ENCODE data around the gene PADI3.

PADI3 gene

DNA sequence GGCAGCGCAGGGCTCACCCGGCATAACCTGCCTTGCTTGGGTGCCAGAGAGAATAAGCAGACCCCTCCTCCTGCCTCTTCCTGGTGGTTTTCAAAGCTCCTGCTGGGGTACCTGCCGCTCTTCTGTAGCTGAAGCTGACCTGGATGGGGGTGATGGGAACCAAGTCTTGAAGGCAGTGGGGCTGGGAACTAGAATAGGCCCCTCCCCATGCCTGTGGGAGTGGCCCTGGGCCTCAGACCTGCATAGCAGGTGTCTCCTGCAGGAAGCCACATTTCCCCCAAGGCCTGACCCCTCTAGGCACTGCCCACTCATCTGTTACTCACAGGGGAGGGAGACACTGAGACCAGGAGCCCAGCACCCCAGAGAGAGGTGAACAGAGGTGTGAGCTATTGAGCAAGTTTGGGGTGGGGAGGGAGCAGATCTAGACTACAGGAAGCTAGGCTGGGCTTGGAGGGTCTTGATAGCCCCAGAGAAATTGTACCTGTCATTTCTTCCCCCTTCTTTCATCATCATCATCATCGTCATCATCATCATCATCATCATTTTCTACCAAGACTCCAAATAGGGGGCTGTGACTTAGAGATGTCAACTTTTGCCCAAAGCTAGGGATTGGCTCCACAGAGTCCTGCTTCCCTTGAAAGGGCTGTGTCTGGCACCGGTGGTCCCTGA, 33.9 kb upstream of the PADI3 start:
- DNase-seq (ENCODE audit: low read depth in 2 of 3, low spot score in 2 of 3) = no peak

DNA sequence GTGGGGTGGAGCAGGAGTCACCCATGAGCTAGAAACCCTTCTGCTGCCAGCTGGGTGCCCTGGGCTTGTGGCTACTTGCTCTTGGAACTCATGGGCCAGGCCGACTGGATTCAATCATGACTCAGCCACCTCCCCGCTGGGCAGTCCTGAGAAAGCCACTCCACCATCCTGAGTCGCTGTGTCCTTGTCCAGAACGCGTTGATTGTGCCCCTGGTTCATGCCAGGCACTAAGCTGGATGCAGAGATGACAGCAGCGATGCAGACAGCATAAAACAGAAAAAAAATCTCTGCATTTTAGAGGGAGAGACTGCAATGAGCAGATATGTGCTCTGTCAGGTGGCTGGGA, 33.4 kb upstream of the PADI3 start:
- DNase-seq (ENCODE audit: low read depth in 2 of 3, low spot score in 2 of 3) = no peak

DNA sequence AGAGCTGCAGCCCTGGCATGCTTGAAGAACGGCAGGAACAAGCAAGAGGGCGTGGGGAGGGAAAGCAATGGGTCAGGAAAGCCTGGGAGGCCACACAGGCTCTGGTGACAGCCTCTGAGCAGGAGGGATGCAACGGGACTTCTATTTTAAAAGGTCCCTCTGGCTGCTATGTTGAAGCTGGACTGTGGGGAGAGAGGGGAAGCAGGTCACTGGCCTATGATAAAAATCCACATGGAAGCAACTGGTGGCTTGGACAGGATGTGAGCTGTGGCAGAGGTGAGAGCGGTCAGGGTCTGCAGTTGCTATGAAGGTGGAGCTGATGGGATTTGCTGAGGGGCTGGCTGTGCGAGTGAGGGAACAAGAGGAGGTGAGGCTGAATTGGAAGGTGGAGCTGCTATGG, 32.8 kb upstream of the PADI3 start:
- DNase-seq (ENCODE audit: low read depth in 2 of 3, low spot score in 2 of 3) = no peak

DNA sequence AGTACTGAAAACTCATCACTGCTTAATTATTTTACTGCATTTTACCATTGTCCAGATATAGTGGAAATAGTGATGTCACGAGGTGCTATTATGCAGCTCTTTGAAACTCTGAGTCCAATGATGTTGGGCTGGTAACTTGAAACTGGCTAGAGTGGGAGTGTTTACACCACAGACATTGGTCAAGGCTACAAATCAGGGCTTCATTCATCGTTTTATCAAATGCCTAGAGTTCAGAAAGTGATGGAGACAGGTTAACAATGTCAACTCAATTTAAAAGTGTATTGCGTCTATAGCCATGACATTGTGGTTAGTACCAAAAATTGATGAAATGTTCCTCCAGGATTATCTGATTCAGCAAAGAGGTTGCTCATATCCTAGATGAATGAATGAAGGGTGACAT, 31.3 kb upstream of the PADI3 start:
- DNase-seq (ENCODE audit: low read depth in 2 of 3, low spot score in 2 of 3) = no peak

DNA sequence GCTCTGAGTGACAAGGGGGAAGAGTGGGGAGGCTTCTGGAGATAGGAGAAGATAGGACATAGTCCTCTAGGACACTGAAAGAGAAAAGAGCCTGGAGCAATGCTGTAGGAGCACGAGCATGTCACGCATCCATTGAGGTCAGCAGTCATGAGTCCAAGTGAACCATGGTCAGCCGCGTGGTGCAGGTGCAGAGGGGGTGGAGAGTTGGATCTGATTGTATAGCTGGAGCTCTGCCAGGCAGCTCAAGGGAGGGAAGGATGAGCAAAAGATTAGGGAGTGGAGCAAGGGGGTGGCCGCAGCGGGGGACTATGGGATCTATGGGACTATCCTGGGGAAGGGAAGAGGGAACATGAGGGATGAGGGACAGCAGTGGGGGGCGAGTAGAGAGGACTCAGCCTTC, 30.0 kb upstream of the PADI3 start:
- no peak for DNase-seq (ENCODE audit: low read depth in 2 of 3, low spot score in 2 of 3)

DNA sequence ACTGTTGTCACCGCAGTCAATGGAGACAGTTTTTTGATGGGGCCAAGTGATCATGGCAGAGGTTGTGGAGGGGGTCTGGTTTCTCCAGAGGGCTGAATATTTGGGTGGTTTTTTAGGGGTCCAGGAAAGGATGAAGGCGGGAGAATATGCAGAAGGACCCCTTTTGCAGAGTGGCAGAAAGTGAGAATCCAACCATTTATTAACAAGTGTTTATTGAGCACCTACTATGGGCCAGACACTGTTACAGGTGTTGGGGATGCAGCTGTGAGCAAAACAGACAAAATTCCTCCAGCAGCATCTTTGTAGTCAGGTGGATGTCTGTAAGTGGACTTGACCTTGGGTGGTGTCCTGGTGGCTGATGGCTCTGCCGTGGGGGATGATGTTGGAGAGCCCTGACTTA, 28.6 kb upstream of the PADI3 start:
- no peak for DNase-seq (ENCODE audit: low read depth in 2 of 3, low spot score in 2 of 3)

DNA sequence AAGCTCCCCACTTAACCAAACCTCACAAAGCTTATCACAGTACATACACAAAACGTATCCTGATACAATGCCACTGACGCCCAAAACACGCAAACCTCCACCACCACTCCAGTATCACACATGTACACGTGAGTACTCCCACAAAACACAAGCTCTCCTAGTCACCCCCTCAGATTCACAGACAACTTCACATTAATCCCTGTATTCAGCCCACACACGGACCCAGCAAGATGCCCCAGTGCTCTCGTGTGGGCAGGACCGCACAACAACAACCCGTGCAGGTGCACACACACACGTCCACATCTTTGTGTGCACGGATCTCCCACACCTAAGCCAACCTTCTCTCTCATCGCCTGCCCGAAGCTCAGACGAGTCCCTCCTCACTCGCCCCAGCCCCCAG, 26.3 kb upstream of the PADI3 start:
- no peak for DNase-seq (ENCODE audit: low read depth in 2 of 3, low spot score in 2 of 3)

DNA sequence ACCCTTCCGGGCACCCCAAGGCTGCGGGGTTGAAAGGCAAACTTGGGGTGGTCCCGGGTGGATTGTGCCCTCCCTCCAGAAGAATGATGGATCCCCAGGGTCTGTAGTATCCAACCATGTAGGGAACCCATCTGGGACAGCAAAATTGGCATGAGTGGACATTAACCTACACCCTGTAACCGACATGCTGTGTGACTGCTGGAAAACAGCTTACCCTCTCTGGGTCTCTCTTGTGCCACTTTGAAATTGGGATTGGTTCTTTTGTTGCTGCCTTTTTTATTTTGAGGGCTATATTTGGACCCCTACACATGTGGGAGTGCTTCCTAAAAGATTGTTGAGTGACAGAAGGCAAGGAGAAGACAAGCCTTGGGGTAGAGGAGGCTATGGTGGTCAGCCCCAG, 24.5 kb upstream of the PADI3 start:
- no peak for DNase-seq (ENCODE audit: low read depth in 2 of 3, low spot score in 2 of 3)

DNA sequence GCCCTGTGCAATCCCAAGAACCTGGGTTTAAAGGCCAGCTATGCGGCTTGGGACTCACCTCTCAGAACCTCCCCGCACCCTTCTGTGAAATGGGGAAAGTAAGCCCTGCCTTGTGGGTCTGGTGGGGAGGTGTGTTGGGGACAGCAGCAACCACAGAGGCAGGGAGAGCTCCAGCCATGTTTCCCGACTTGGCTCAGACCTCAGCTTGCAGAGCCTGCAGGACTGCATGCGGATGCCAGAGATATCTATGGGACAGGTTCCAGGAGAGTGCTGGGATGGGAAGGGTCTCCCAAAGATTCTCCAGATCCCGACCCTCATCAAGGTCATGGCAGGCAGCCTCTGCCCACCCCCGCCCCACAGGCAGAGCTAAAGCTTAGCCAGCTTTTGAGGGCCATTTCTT, 23.8 kb upstream of the PADI3 start:
- no peak for DNase-seq (ENCODE audit: low read depth in 2 of 3, low spot score in 2 of 3)

DNA sequence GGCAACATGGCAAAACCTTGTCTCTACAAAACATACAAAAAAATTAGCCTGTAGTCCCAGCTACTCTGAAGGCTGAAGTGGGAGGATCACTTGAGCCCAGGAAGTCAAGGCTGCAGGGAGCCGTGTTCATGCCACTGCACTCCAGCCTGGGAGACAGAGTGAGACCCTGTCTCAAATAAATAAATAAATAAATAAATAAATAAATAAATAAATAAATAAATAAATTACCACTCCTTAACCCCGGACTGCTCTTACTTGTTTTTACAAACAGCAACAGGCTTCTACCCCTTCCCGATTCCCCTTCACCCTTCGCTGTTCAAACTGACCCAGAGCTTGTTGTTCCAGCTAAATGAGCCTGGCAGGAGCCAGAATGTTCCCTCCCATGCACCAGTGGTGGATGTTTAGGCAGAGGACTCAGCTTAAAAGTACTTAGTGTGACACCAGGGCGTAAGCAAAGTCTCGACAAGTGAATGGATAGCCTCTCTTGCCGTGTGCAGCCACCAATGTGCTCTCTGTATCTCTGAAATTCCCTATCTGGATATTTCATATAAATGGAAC, 21.5 kb upstream of the PADI3 start:
- no peak for DNase-seq (ENCODE audit: low read depth in 2 of 3, low spot score in 2 of 3)

DNA sequence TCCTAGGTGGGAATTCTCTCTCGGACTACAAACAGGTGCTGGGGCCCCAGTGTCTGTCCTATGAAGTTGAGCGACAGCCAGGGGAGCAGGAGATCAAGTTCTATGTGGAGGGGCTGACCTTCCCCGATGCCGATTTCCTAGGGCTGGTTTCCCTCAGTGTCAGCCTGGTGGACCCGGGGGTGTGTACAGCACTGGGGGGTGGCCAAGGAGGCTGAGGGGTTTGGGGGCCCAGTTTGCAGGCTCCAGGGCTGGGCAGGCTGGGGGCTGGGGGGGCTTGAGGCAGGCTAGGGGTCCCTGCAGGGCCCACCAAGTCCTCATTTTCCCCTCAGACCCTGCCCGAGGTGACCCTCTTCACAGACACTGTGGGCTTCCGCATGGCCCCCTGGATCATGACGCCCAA, 20.3 kb upstream of the PADI3 start:
- no peak for DNase-seq (ENCODE audit: low read depth in 2 of 3, low spot score in 2 of 3)

DNA sequence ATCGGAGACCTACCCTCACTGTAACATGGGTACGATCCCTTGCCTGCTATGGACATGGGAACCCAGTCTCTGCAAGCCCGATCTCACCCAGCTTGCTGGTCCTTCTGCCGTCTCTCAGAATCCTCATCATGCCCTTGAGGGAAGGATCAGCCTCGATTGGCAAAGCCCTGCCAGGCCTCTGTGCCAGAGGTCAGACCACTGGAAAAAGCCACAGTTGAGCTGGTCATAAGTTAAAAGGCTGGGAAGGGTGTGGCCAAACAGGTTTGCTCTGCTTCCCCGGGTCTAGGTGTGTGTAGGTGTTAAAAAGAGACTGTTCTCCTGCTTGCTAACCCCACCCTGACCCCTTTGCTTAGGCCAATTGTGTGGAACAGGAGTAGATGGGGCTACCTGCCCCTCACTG, 19.5 kb upstream of the PADI3 start:
- no peak for DNase-seq (ENCODE audit: low read depth in 2 of 3, low spot score in 2 of 3)

DNA sequence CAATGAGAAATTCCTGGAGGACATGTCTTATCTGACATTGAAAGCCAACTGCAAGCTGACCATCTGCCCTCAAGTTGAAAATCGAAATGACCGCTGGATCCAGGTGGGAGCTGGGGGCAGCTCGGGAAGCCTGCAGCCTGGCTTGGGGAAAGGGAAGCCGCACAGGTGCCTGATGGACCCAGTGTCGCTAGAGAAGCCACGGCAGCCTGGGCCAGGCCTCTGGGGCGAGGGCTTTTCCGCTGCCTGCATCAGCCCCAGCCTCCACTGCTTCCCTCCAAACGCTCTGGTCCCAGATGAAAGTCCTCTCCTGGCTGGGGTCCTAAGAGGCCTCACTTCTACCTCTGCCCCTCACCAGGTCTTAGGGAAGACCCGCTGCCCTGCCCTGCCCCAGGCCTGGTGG, 18.8 kb upstream of the PADI3 start:
- DNase-seq (ENCODE audit: low read depth in 2 of 3, low spot score in 2 of 3) = no peak

DNA sequence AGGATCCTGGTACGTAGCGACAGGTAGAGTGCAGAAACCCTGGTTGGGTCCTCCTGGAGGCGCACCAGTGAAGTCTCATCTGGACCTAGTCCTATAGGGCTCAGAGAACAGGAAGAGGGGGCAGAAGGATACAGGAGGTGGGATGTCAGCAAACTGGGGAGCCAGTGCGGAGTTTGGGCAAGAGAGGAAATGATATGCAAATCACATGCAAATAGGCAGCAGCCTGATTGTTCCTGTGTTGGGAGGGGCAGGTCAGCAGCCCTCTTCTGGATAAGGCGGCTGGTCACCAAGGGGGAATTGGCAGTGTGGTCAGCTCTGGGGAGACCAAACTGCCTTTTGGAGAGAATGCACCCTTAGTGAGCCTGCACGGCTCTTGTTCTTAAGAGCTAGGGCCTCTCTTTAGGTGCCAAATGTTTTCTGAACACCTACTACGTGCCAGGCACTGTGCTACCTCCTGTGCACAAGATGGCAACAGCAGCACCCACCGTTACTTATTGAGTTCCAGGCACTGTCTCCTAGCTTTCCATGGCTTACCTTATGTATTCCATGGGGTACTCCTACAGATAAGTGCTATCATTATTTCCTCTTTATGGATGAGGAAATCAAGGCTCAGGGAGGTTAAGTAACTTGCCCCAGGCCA, 18.1 kb upstream of the PADI3 start:
- DNase-seq (ENCODE audit: low read depth in 2 of 3, low spot score in 2 of 3) = no peak

DNA sequence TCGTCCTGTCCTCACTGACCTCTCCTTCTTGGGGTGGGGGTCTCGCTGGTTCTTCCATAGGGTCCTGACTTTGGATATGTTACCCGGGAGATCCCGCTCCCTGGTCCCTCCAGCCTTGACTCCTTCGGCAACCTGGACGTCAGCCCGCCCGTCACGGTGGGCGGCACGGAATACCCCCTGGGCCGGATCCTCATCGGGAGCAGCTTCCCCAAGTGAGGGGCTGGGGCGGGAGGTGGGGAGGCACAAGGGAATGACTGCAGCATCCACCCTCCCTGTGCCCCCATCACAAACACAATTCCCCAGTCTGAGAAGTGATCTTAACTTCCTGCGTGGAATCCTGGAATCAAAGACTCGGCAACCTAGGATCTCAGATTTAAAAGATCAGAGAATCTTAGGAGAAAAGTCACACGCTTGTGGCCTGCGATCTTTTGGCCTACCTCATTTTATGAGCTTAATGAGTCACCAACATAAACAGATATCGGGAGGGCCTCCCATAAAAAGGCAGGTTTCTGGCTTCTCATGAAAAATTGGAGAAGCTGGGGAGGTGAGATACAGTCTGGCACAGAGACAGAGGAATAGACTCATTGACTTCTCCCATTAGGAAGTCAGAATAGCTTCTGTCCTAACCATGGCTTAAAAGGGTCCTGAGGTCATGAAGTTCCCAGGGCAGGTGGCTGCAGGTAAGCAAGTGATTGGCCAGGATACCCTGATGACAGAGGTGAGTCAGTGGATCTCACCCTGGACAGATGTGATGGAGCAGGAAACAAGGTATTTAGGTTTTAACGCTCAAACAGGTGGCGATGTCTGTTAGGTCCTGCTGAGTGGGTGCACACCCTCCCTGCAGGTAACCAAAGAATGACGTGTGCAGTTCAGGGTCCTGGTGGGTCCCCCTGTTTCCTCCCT, 15.9 kb upstream of the PADI3 start:
- DNase-seq (ENCODE audit: low read depth in 2 of 3, low spot score in 2 of 3) = no peak

DNA sequence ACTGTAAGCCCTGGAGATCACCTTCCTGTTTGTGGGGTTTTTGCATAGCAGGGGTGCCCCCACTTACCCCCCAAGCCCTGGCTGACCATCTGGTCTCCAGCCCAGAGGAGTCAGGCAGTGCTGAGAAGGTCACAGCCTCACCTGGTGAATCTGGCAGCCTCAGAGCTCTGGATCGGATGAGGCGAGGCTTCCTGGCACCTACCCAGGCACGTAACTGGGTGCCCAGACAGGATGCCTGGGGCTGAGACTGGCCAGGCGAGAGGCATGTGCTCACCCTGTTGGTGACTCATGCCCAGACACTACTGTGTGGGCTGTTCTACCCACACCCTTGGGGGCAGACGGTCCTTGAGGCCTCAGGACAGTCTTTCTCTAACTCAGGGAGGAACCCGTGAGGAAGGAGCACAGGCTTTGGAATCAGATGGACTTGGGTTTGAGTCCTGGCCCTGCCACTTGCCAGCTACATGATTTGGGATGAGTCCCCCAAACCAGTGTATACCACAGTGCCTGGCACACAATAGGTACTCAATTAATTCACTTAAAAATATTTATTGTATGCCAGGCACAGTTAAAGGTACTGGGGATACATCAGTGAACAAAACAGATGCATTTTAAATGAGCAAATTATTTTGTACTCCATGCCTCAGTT, 15.1 kb upstream of the PADI3 start:
- no peak for DNase-seq (ENCODE audit: low read depth in 2 of 3, low spot score in 2 of 3)

DNA sequence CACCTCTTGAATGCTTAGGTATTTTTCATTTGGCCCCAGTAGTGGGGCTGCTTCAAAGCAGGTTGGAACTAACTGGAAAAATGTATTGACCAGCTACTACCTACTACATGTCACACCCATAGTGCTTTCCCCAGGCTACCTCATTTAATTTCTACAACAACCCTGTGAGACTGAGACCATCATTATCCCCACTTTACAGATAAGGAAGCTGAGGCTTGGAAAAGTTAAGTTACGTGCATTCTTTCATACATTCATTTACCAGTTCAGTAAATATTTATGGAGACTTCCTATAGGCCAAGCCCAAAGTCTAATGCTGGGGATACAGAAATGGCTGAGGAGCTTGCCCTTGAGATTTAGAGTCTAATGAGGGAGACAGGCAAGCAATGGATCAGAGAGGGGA, 14.5 kb upstream of the PADI3 start:
- no peak for DNase-seq (ENCODE audit: low read depth in 2 of 3, low spot score in 2 of 3)

DNA sequence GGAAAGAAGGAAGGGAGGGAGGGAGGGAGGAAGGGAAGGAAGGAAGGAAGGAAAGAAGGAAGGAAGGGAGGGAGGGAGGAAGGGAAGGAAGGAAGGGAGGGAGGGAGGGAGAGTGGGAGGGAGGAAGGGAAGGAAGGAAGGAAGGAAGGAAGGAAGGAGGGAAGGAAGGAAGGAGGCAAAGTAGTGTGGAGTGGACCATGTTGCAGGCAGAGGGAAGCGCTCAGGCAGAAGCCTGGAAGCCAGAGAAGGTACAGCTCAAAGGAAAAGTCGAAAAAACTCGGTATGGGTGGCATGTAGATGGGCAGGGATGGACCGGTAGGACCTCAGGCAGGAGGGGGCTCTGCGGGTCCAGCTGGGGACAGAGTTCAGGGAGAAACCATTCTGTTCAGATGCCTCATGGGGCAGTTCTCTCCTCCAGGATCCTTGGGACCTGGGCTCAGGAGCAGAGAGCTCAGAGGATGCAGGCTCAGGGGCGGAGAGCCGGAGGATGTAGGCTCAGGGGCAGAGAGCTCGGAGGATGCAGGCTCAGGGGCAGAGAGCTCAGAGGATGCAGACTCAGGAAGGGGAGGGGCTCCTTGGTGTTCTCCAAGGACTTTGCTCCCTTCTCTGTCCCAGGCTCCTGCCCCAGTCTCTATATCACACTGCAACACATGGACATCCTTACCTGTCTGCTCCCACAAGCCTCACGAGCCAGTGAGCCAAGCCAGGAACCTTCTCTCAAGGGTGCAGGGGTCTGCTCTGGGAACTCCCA, 13.6 kb upstream of the PADI3 start:
- DNase-seq (ENCODE audit: low read depth in 2 of 3, low spot score in 2 of 3) = no peak

DNA sequence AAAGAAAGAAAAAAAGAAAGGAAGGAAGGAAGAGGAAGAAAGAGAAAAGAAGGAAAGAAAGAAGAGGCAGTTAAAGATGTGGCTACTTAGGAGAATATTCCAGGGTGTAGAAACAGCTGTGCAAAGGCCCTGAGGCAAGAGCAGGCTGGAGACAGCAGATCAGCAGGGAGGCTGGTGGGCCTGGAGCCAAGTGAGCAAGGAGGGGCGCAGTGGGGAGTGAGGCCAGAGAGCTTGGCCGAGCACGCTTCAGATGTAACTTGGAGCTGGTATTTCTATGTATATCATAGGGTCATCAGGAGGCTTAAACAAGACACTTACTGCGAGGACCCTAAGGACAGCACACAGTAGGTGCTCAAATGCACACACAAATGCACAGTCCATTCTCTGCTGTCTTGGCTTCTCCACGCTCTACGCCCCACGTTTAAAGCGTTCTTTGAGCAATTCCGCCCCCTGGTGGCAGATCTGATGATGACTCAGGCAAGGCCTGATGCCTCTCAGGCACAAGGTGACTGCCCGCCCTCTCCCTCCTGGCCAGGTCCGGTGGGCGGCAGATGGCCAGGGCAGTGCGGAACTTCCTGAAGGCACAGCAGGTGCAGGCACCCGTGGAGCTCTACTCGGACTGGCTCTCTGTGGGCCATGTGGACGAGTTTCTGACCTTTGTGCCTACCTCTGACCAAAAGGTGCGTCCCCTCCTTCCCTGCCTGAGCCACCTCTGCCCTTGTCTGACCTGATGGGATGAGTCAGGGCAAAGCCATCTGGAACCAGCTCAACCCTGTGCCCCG, 11.9 kb upstream of the PADI3 start:
- peak; percentile 55 to 94 (median 94) for DNase-seq (ENCODE audit: low read depth in 2 of 3, low spot score in 2 of 3)

DNA sequence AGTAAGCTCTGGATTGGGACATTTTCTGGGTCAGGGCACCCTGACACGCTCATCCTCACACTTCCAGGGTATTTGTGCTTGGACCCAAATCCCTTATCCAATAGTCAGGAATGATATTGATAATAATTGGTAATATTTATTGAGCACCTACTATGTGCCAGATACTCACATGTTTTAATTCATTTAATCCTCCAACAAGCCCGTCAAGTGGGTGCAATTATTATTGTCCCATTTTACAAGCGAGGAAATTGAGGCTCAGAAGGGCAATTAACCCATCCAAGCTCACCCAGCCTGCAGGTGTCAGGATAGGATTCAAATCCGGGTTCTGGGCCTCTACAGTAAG, 11.4 kb upstream of the PADI3 start:
- no peak for DNase-seq (ENCODE audit: low read depth in 2 of 3, low spot score in 2 of 3)
